AG04449 (cell line): ENCODE data around the gene PDE9A.

Experiments used
- CTCF ChIA-PET: fragments of 350-600 bp; formaldehyde crosslinking; extraction: SDS; loops from one replicate; lab custom pipeline; 2021; ENCODE audit warnings: antibody characterized with exemption; lab: Yijun Ruan, JAX
- POLR2A ChIA-PET: fragments of 400-600, 350-600 bp; formaldehyde crosslinking; extraction: SDS; loops from one replicate; lab custom pipeline; 2020; ENCODE audit warnings: antibody characterized with exemption, inconsistent platforms; lab: Yijun Ruan, JAX
- DNase-seq: peaks from one replicate; pipeline ENCODE4 v3.0.0-alpha.2; 2010; ENCODE audit warnings: low read depth, low spot score
- H3K4me3 ChIP-seq: 2 replicates; pipeline ENCODE4 v1.5.1; 2011; ENCODE audit warnings: low read depth, mild to moderate bottlenecking, control low read depth, low read length
- TF ChIP-seq, protein P1 (sequence below): IDR thresholded peaks from one replicate; pipeline ENCODE4 v1.5.1; 2011; ENCODE audit warnings: mild to moderate bottlenecking, moderate library complexity, low read length, control low read depth, inconsistent platforms; ENCODE audit not compliant: insufficient read depth; ENCODE audit errors: missing control alignments

The PDE9A gene

DNA sequence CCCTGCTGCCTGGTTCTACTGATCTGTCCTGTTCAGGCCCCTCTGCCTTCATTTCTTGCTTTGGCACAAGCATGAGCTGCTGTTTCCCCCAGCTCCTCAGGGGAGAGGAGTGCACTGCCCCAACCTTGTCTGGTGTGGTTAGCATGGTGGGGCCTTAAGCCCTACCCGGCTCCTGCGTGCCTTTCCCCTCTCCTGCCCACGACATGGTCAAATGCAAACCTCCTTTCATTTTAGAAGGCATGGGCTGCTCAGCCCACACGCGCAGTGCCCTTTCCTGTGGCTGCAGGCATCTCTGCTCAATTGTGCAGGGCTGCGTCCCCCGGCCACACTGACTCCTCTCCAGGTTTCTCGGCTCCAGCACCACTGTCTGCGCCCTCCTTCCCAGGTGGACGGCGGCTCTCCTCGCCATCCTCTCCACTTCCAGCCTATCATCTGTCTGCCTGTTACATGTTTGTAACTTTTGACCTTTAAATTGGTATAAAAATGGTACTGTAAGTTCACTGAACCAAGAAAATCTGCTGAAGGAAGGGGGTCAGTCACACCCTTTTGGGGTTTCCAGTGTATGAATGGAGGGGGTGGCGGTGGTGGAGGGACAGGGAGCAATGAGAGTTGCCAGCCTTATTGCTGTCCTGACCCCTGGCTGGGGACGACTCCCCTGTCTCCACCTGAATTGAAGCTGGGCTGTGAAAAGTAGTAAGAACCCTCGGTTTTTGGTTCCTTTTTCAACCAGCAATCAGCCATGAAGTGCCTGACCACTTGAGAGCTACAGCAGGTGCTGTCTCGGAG is 5.1 kb downstream of the PDE9A start:
- H3K4me3 ChIP-seq, result no peak overlapping the region
- TF ChIP-seq, protein P1, sequence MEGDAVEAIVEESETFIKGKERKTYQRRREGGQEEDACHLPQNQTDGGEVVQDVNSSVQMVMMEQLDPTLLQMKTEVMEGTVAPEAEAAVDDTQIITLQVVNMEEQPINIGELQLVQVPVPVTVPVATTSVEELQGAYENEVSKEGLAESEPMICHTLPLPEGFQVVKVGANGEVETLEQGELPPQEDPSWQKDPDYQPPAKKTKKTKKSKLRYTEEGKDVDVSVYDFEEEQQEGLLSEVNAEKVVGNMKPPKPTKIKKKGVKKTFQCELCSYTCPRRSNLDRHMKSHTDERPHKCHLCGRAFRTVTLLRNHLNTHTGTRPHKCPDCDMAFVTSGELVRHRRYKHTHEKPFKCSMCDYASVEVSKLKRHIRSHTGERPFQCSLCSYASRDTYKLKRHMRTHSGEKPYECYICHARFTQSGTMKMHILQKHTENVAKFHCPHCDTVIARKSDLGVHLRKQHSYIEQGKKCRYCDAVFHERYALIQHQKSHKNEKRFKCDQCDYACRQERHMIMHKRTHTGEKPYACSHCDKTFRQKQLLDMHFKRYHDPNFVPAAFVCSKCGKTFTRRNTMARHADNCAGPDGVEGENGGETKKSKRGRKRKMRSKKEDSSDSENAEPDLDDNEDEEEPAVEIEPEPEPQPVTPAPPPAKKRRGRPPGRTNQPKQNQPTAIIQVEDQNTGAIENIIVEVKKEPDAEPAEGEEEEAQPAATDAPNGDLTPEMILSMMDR, result no peak
- POLR2A ChIA-PET, result no interaction called here
- CTCF ChIA-PET, result no interaction called here
- DNase-seq, result no peak

- ChIA-PET POLR2A (no interaction called here), CTCF (no interaction called here)
- DNase-seq, result no peak
- no peak overlapping the region for H3K4me3 ChIP-seq
- TF ChIP-seq, protein P1, result no peak
Measured at GRCh38 chr21:42659416-42660117, 6.1 kb downstream of the PDE9A start.

GRCh38 chr21:42660118-42660470 is 6.7 kb downstream of the PDE9A start:
- TF ChIP-seq, protein P1, result no peak
- ChIA-PET POLR2A (no interaction called here), CTCF (no interaction called here)
- no peak overlapping the region for H3K4me3 ChIP-seq
- no peak for DNase-seq

DNA sequence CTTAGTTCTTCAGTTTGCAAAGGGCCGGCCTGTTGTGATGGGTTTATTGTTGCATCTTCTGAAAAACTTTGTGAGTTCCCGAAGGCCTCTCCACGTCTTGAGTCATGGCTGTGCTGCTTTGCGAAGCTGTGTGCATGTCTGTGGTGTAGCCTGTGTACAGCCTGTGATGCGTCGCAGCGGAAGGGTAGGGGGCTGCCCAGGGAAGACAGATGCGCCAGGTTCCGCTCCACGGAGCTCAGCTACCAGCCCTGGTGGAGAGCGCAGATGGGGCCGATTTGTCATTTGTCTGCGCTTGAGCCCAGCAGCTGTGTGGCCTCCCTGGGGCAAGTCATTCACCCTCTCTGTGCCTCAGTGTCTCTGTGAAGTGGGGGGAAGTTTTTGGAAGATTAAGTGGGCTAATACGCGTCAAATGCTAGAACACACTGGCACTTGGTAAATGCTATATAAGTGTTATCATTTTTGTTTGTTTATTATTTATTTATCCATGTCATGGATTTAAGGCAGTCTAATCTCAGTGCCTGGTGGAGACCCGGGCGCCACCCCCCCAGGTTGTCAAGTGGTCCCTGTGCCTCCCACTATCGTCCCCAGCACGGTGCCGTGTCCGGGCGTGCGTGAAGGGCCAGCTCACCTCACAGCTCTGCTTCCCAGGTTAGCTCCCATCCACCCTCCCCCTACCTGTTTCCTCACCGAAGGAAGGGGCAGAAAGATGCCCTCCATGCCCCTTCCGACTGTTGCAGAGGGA is 8.4 kb downstream of the PDE9A start:
- CTCF ChIA-PET, result no interaction called here
- DNase-seq, result no peak
- H3K4me3 ChIP-seq, result no peak overlapping the region
- TF ChIP-seq, protein P1, result no peak
- POLR2A ChIA-PET, result no interaction called here

DNA sequence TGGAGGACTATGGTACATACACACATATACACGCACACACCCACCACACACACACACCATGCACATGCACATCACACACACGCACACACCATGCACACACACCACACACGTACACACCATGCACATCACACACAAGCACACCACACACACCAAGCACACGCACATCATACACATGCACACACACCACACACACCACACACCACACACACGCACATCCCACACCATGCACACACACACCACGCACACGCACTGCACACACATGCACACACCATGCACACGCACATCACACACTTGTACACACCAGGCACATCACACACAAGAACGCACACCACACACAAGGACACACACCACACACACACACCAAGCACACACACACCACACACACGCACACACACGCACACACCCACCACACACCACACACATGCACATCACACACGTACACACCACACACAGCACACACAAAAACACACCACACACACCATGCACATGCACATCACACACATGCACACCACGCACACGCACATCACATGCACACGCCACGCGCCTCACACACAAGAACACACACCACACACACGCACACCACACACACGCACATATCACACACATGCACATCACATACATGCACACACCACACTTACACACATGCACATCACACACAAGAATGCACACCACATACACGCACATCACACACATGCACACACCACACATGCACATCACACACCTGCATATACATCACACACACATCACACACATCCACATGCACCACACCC is 9.2 kb downstream of the PDE9A start:
- no peak for DNase-seq
- no peak overlapping the region for H3K4me3 ChIP-seq
- ChIA-PET CTCF (no interaction called here), POLR2A (no interaction called here)
- TF ChIP-seq, protein P1, result no peak
